ENCODE results near the gene SARS1.
"Not testable (repeated sequence)": the region's sequence is repeated elsewhere in the genome, so short reads cannot be mapped to it uniquely, and the experiment has no call there.

The SARS1 gene

GRCh38 chr1:109214695-109215623 lies 1.2 kb downstream of the SARS1 start:
- peak overlapping the region; percentile 86 for H3K27ac ChIP-seq
- no peak for TF ChIP-seq CTCF (conservative IDR thresholded peaks at IDR 0.05)

GRCh38 chr1:109216662-109217061 lies 2.9 kb downstream of the SARS1 start:
- H3K27ac ChIP-seq: no peak overlapping the region
- TF ChIP-seq CTCF (conservative IDR thresholded peaks at IDR 0.05): no peak

GRCh38 chr1:109218516-109218915 lies 4.8 kb downstream of the SARS1 start:
- no peak overlapping the region for H3K27ac ChIP-seq

GRCh38 chr1:109221201-109221600 lies 7.5 kb downstream of the SARS1 start:
- H3K27ac ChIP-seq: not testable (repeated sequence)

More at GRCh38 chr1:109218516-109218915, 4.8 kb downstream of the SARS1 start:
- no peak for TF ChIP-seq CTCF (conservative IDR thresholded peaks at IDR 0.05)

- TF ChIP-seq CTCF (conservative IDR thresholded peaks at IDR 0.05): no peak
- no peak overlapping the region for H3K27ac ChIP-seq
These were observed 11.6 kb downstream of the SARS1 start for GRCh38 chr1:109225308-109225707.

- TF ChIP-seq CTCF (conservative IDR thresholded peaks at IDR 0.05): no peak
- H3K27ac ChIP-seq: no peak overlapping the region
These were observed 12.2 kb downstream of the SARS1 start for GRCh38 chr1:109225711-109226445.

GRCh38 chr1:109228167-109228566 lies 14.4 kb downstream of the SARS1 start:
- no peak for TF ChIP-seq CTCF (conservative IDR thresholded peaks at IDR 0.05)
- H3K27ac ChIP-seq: no peak overlapping the region
